ENCODE results near the gene DNM1. TPM values are rescaled to one million over a fixed set of nuclear protein-coding genes. Genes with fewer than 3 reads are reported as not detected.

The DNM1 gene
- total and polyA plus RNA-seq, 2 experiments from 2014 or later: 36.0 to 42.0 TPM

DNA sequence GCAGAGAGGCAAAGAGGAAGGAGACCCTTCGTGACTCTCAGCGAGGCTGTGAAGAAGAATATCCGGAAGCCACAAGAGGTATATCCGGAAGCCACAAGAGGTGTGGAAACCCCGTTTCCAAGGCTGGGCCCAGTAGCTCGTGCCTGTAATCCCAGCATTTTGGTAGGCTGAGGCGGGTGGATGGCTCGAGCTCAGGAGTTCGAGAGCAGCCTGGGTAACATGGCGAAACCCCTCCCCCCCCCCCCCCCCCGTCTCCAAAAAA, 43.7 kb upstream of the DNM1 start:
- H3K27me3 Mint-ChIP-seq (ENCODE audit: insufficient read depth, low read depth, poor library complexity): peaks cover 3% of the 10 kb centered on the region
- peak overlapping the region; percentile 74 for H3K4me2 ChIP-seq
- DNase-seq (ENCODE audit: low spot score) (no peak), ATAC-seq (no peak)
- H3K4me1 ChIP-seq (ENCODE audit: insufficient read depth): peaks cover 4% of the 10 kb centered on the region; the same call in 1 of the 2 replicates
- H3K9me3 Mint-ChIP-seq: peaks cover 3% of the 10 kb centered on the region; the same call in 1 of the 3 replicates
- no peak for TF ChIP-seq ZNF114 (CRISPR knock-in tag; IDR thresholded peaks at IDR 0.05)
- TF ChIP-seq REST (IDR thresholded peaks at IDR 0.05; ENCODE audit: unreplicated experiment): no peak
- TF ChIP-seq POLR2AphosphoS5 (IDR thresholded peaks at IDR 0.05; ENCODE audit: low read depth): no peak
- no peak for TF ChIP-seq EZH2 (IDR thresholded peaks at IDR 0.05; ENCODE audit: low read depth, unreplicated experiment)
- TF ChIP-seq, protein P1, sequence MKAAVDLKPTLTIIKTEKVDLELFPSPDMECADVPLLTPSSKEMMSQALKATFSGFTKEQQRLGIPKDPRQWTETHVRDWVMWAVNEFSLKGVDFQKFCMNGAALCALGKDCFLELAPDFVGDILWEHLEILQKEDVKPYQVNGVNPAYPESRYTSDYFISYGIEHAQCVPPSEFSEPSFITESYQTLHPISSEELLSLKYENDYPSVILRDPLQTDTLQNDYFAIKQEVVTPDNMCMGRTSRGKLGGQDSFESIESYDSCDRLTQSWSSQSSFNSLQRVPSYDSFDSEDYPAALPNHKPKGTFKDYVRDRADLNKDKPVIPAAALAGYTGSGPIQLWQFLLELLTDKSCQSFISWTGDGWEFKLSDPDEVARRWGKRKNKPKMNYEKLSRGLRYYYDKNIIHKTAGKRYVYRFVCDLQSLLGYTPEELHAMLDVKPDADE (IDR thresholded peaks at IDR 0.05): no peak
- no peak for TF ChIP-seq STAT1 (IDR thresholded peaks at IDR 0.05; ENCODE audit: unreplicated experiment)
- TF ChIP-seq JUNB (IDR thresholded peaks at IDR 0.05; ENCODE audit: unreplicated experiment): no peak
- TF ChIP-seq, protein P2, sequence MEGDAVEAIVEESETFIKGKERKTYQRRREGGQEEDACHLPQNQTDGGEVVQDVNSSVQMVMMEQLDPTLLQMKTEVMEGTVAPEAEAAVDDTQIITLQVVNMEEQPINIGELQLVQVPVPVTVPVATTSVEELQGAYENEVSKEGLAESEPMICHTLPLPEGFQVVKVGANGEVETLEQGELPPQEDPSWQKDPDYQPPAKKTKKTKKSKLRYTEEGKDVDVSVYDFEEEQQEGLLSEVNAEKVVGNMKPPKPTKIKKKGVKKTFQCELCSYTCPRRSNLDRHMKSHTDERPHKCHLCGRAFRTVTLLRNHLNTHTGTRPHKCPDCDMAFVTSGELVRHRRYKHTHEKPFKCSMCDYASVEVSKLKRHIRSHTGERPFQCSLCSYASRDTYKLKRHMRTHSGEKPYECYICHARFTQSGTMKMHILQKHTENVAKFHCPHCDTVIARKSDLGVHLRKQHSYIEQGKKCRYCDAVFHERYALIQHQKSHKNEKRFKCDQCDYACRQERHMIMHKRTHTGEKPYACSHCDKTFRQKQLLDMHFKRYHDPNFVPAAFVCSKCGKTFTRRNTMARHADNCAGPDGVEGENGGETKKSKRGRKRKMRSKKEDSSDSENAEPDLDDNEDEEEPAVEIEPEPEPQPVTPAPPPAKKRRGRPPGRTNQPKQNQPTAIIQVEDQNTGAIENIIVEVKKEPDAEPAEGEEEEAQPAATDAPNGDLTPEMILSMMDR (conservative IDR thresholded peaks at IDR 0.05; ENCODE audit: low read depth in 2 of 2): no peak
- peaks cover 4% of the 10 kb centered on the region; the same call in 1 of the 2 replicates for H3F3A ChIP-seq (replicated peaks; ENCODE audit: low read depth)
- no peaks in the 10 kb centered on the region for H3K36me3 ChIP-seq (ENCODE audit: insufficient read depth)
- no peaks in the 10 kb centered on the region for H3K27me3 ChIP-seq (ENCODE audit: insufficient read depth)
- H3K4me3 Mint-ChIP-seq: peak overlapping the region; percentile 67
- H3K36me3 Mint-ChIP-seq (ENCODE audit: low read depth): peaks cover 14% of the 10 kb centered on the region
- H4K20me1 ChIP-seq (replicated peaks; ENCODE audit: insufficient read depth): 0 out of 2 replicates have a peak, but pooled peaks cover 5% of the 10 kb centered on the region
- H3K27ac Mint-ChIP-seq: peak overlapping the region; percentile 89
- H3K79me2 ChIP-seq (replicated peaks; ENCODE audit: insufficient read depth): no peaks in the 10 kb centered on the region
- peak overlapping the region; percentile 59 for H3K4me3 ChIP-seq
- H2AFZ ChIP-seq: peak overlapping the region; percentile 88; the same call in 1 of the 2 replicates
- H3K9me2 ChIP-seq (ENCODE audit: insufficient read depth): no peaks in the 10 kb centered on the region
- peaks cover 4% of the 10 kb centered on the region; the same call in 2 of the 3 replicates for H3K4me1 Mint-ChIP-seq
- peak overlapping the region; percentile 94 for H3K27ac ChIP-seq (ENCODE audit: low read depth)

All from GM23338 (cell line).